MCF 10A (cell line): ENCODE data around the gene CTNNA2. TPM values are rescaled to one million over a fixed set of nuclear protein-coding genes. Genes with fewer than 3 reads are reported as not detected.

Experiments used
- BruUV-seq: library from RNA; stranded (reverse); fragments of 400-500 nt; replicated peaks from 2 replicates; lab custom pipeline; 2021; lab: Mats Ljungman, UMichigan
- CTCF ChIA-PET: fragments of 300-600 bp; sonication (Branson Sonifier 250); formaldehyde crosslinking; extraction: SDS; loops from one replicate; lab custom pipeline; 2021; ENCODE audit warnings: antibody characterized with exemption, inconsistent platforms; lab: Yijun Ruan, JAX
- POLR2A ChIA-PET: fragments of 300-600, 350-650 bp; sonication (Branson Sonifier 250); formaldehyde crosslinking; extraction: SDS; loops from one replicate; lab custom pipeline; 2020; ENCODE audit warnings: antibody characterized with exemption, inconsistent platforms; lab: Yijun Ruan, JAX
- DNase-seq: peaks from one replicate; pipeline ENCODE4 v3.0.0-alpha.2; 2018; ENCODE audit not compliant: unreplicated experiment
- H3K27ac Mint-ChIP-seq: one replicate; pipeline ENCODE4 v1.8.0; 2022; ENCODE audit warnings: mild to moderate bottlenecking, low read depth, mixed read lengths; ENCODE audit not compliant: unreplicated experiment
- H3K27me3 Mint-ChIP-seq: one replicate; pipeline ENCODE4 v1.8.0; 2022; ENCODE audit warnings: mixed read lengths; ENCODE audit not compliant: insufficient read depth, unreplicated experiment
- H3K36me3 Mint-ChIP-seq: one replicate; pipeline ENCODE4 v1.8.0; 2022; ENCODE audit warnings: mild to moderate bottlenecking, moderate library complexity, mixed read lengths; ENCODE audit not compliant: insufficient read depth, unreplicated experiment
- H3K4me1 Mint-ChIP-seq: one replicate; pipeline ENCODE4 v1.8.0; 2022; ENCODE audit warnings: mixed read lengths; ENCODE audit not compliant: insufficient read depth, unreplicated experiment
- H3K4me3 Mint-ChIP-seq: one replicate; pipeline ENCODE4 v1.8.0; 2022; ENCODE audit warnings: mild to moderate bottlenecking, moderate library complexity, mixed read lengths; ENCODE audit not compliant: unreplicated experiment
- H3K9me3 Mint-ChIP-seq: one replicate; pipeline ENCODE4 v1.8.0; 2022; ENCODE audit warnings: mixed read lengths; ENCODE audit not compliant: unreplicated experiment
- intact Hi-C: fragments of 100-400 bp; cut with micrococcal nuclease; formaldehyde crosslinking; loops from 2 replicates; pipeline ENCODE4 v1.14.1; 2022
- total RNA-seq: library from RNA; stranded (reverse); gene quantifications from 2 replicates; pipeline ENCODE4 v1.2.3, GENCODE V29; 2022
- TF ChIP-seq, protein P1 (sequence below): fragments of 200-600 bp; IDR thresholded peaks from one replicate; pipeline ENCODE4 v1.8.0; 2022; ENCODE audit warnings: antibody characterized with exemption, mild to moderate bottlenecking; ENCODE audit not compliant: unreplicated experiment

CTNNA2 gene
- total RNA-seq, 1 experiment from 2014 or later, result not detected

DNA sequence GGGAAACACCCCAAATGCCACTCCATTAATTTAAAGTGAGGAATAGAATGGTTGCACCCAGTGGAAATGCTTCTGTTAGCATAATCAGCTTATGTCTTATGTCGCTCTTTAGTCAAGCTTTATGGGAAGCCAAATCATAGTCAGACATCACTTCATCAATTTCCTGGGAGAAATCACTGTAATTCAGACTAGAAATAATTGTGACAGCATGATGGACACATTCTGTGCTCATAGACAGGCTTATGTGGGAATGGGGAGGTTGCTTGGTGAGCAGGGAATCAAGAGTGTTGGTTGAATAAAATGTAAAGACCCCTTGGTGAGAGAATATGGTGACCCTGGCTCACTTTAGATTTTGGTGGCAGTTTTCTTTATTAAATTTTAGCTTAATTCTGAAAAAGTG is 174.0 kb downstream of the CTNNA2 start:
- DNase-seq, result no peak
- POLR2A ChIA-PET, result no interaction called here
- no peak overlapping the region for H3K4me3 Mint-ChIP-seq
- intact Hi-C loops, result no loop called here
- H3K36me3 Mint-ChIP-seq, result no peaks in the 10 kb centered on the region
- H3K27ac Mint-ChIP-seq, result no peak overlapping the region
- no peaks in the 10 kb centered on the region for H3K4me1 Mint-ChIP-seq
- H3K9me3 Mint-ChIP-seq, result no peaks in the 10 kb centered on the region
- CTCF ChIA-PET, result no interaction called here
- TF ChIP-seq, protein P1, sequence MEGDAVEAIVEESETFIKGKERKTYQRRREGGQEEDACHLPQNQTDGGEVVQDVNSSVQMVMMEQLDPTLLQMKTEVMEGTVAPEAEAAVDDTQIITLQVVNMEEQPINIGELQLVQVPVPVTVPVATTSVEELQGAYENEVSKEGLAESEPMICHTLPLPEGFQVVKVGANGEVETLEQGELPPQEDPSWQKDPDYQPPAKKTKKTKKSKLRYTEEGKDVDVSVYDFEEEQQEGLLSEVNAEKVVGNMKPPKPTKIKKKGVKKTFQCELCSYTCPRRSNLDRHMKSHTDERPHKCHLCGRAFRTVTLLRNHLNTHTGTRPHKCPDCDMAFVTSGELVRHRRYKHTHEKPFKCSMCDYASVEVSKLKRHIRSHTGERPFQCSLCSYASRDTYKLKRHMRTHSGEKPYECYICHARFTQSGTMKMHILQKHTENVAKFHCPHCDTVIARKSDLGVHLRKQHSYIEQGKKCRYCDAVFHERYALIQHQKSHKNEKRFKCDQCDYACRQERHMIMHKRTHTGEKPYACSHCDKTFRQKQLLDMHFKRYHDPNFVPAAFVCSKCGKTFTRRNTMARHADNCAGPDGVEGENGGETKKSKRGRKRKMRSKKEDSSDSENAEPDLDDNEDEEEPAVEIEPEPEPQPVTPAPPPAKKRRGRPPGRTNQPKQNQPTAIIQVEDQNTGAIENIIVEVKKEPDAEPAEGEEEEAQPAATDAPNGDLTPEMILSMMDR, result no peak
- BruUV-seq, result no TSS peak
- H3K27me3 Mint-ChIP-seq, result no peaks in the 10 kb centered on the region

DNA sequence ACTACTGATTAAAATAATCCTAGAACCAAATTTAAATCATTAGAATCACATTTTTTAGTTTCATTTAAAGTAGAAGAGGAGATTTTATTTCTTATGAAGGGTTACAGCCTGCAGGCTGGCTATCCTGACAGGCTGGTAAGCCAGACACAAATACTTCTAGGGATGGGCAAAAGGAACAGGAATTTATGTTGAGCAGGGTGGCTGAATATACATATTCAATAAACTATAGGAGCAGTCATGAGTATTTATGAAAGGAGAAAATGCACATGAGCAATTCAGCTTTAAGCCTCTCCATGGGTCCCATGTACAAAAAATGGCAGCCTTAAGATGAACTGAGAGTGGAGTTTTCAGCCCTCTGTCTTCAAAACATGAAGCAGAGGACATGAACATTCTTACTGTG is 182.4 kb downstream of the CTNNA2 start:
- H3K27me3 Mint-ChIP-seq, result no peaks in the 10 kb centered on the region
- no TSS peak for BruUV-seq
- TF ChIP-seq, protein P1, result no peak
- ChIA-PET POLR2A (no interaction called here), CTCF (interaction anchor here (0.7 kb wide), 1 partner anchor 101 kb away, joined by 3 read pairs; no protein-coding TSS in a partner anchor)
- DNase-seq, result no peak
- no peak overlapping the region for H3K4me3 Mint-ChIP-seq
- no peaks in the 10 kb centered on the region for H3K36me3 Mint-ChIP-seq
- no peak overlapping the region for H3K27ac Mint-ChIP-seq
- no peaks in the 10 kb centered on the region for H3K4me1 Mint-ChIP-seq
- intact Hi-C loops, result no loop called here
- H3K9me3 Mint-ChIP-seq, result no peaks in the 10 kb centered on the region

DNA sequence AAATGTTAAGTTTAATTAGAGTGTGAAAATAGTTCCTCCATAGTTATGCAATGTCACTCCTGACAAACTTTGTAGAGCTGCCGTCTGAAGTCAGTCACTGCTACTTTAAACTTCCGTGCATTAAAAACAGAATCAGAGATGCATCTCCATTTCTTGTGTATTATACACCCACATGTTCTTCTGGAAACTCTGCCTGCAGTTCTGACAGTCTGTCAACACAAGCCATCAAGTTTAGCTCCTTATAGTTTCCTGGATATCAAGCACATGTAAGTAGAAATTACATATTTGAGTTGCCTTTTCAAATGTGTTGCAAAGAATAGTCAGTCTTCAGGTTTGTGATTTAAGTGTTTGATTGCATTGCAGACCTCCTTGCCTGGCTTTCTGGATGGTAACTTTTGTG is 184.3 kb downstream of the CTNNA2 start:
- TF ChIP-seq, protein P1, result no peak
- no peak overlapping the region for H3K27ac Mint-ChIP-seq
- H3K9me3 Mint-ChIP-seq, result no peaks in the 10 kb centered on the region
- ChIA-PET POLR2A (no interaction called here), CTCF (interaction anchor here (0.6 kb wide), 1 partner anchor 41 kb away, joined by 6 read pairs; no protein-coding TSS in a partner anchor)
- H3K4me3 Mint-ChIP-seq, result no peak overlapping the region
- no peak for DNase-seq
- H3K27me3 Mint-ChIP-seq, result no peaks in the 10 kb centered on the region
- no TSS peak for BruUV-seq
- H3K36me3 Mint-ChIP-seq, result no peaks in the 10 kb centered on the region
- no peaks in the 10 kb centered on the region for H3K4me1 Mint-ChIP-seq
- intact Hi-C loops, result no loop called here

DNA sequence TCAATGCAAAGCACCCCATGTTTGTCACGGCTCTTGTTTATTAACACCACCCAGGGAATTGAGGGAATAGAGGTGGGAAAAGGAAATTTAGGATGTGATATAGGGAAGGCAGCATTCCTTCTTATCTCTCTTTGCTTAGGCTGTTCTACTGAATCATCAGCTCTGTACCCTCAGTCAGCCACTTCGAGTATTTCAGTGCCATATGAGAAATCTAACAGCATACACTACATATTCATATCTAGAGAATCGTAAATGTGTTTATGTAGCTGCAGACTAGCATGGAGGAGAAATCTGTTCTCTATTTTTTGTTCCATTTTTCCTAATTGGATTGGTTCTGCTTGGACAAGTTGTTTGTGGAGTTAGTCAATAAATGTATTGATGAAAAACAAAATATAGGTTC is 187.8 kb downstream of the CTNNA2 start:
- Mint-ChIP-seq H3K9me3 (peaks cover 4% of the 10 kb centered on the region), H3K36me3 (no peaks in the 10 kb centered on the region), H3K27ac (no peak overlapping the region), H3K27me3 (no peaks in the 10 kb centered on the region), H3K4me1 (peaks cover 2% of the 10 kb centered on the region), H3K4me3 (no peak overlapping the region)
- intact Hi-C loops, result no loop called here
- TF ChIP-seq, protein P1, result no peak
- DNase-seq, result no peak
- POLR2A ChIA-PET, result no interaction called here
- CTCF ChIA-PET, result no interaction called here
- BruUV-seq, result no TSS peak
